Erythroblast (primary cell): Measurements from ENCODE around the gene MRGPRD.

ENCODE experiments used
- GATA1 ChIP-seq: IDR thresholded peaks from 2 replicates; pipeline ENCODE4 v1.6.1; 2011; ENCODE audit warnings: low read depth, mild to moderate bottlenecking, control low read depth, low read length, moderate library complexity
- POLR2A ChIP-seq: IDR thresholded peaks from 2 replicates; pipeline ENCODE4 v1.6.1; 2011; ENCODE audit warnings: mild to moderate bottlenecking, low read length

GRCh38 chr11:68955607-68955958 lies 25.2 kb downstream of the MRGPRD start:
- TF ChIP-seq POLR2A (no peak), GATA1 (no peak)
